Measurements from ENCODE around the gene ZNF750. TPM values are rescaled to one million over a fixed set of nuclear protein-coding genes. Genes with fewer than 3 reads are reported as not detected.

The ZNF750 gene
- total and polyA plus RNA-seq, 2 donors (not counting 3 experiments of a cell fraction or from before 2014, with no cell fraction given), result 0.15 to 0.80 TPM

DNA sequence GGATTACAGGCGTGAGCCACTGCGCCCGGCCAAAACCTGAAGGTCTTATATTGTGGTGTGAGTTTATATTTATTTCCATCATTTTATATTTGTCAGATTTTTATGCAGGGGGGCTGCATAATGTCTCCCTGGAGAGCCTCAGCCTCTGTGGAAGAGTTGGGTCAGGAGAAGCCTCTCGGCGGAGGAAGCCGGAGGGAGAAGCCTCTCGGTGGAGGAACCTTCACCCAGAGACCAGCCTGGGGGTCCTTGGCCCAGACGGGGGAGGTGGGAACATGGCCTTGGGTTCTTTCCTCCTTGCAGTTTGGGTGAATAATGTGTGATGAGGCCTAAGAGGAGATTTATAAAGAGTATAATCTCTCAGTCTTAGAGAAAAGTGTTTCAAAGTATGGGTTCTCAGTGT lies 22.4 kb upstream of the ZNF750 start:
- peaks cover 38% of the 10 kb centered on the region for H3K4me1 ChIP-seq (ENCODE audit: control insufficient read depth, extremely low read depth, insufficient read depth, low read length)
- TF ChIP-seq POLR2A (IDR thresholded peaks at IDR 0.05; ENCODE audit: low read depth, low read length) (no peak), POLR2AphosphoS5 (IDR thresholded peaks at IDR 0.05; ENCODE audit: insufficient read depth, low read depth, low read length) (no peak), GATA2 (IDR thresholded peaks at IDR 0.05; ENCODE audit: insufficient read depth, insufficient read length, low read depth, low read length) (no peak), JUN (IDR thresholded peaks at IDR 0.05; ENCODE audit: borderline replicate concordance, insufficient read depth, insufficient read length, low read depth) (no peak), MYC (IDR thresholded peaks at IDR 0.05; ENCODE audit: low read depth, low read length) (no peak), EZH2 (IDR thresholded peaks at IDR 0.05; ENCODE audit: borderline replicate concordance, low read depth, low read length, severe bottlenecking) (no peak), FOS (IDR thresholded peaks at IDR 0.05; ENCODE audit: borderline replicate concordance, insufficient read depth, low read length) (no peak)
- TF ChIP-seq, protein P1, sequence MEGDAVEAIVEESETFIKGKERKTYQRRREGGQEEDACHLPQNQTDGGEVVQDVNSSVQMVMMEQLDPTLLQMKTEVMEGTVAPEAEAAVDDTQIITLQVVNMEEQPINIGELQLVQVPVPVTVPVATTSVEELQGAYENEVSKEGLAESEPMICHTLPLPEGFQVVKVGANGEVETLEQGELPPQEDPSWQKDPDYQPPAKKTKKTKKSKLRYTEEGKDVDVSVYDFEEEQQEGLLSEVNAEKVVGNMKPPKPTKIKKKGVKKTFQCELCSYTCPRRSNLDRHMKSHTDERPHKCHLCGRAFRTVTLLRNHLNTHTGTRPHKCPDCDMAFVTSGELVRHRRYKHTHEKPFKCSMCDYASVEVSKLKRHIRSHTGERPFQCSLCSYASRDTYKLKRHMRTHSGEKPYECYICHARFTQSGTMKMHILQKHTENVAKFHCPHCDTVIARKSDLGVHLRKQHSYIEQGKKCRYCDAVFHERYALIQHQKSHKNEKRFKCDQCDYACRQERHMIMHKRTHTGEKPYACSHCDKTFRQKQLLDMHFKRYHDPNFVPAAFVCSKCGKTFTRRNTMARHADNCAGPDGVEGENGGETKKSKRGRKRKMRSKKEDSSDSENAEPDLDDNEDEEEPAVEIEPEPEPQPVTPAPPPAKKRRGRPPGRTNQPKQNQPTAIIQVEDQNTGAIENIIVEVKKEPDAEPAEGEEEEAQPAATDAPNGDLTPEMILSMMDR (IDR thresholded peaks at IDR 0.05; ENCODE audit: extremely low read depth in 1 of 2, insufficient read depth in 1 of 2, low read depth in 1 of 2, low read length in 2 of 2), result no peak
- TF ChIP-seq, protein P2, sequence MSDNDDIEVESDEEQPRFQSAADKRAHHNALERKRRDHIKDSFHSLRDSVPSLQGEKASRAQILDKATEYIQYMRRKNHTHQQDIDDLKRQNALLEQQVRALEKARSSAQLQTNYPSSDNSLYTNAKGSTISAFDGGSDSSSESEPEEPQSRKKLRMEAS (IDR thresholded peaks at IDR 0.05; ENCODE audit: insufficient read depth, insufficient read length), result no peak
- ChIA-PET CTCF (interaction anchor here (3.1 kb wide), 1 partner anchor 14 kb away, joined by 13 read pairs; no protein-coding TSS in a partner anchor), POLR2A (no interaction called here)
- no peaks in the 10 kb centered on the region for H3K36me3 ChIP-seq (ENCODE audit: control insufficient read depth in 2 of 2, extremely low read depth in 1 of 2, insufficient read depth in 2 of 2, low read length in 2 of 2)
- H3K4me3 ChIP-seq (replicated peaks in 1 of 3; ENCODE audit: insufficient read depth in 1 of 3, low read depth in 1 of 3, low read length in 3 of 3), result no peak overlapping the region
- dilution Hi-C loops (cut with MboI; ENCODE audit: extremely low pct_ligation_motif_present, low sequenced_read_pairs), result no loop called here
- no peak overlapping the region for H3K4me2 ChIP-seq (ENCODE audit: insufficient read depth, low read length)
- peaks cover 52% of the 10 kb centered on the region for H3K79me2 ChIP-seq (ENCODE audit: control insufficient read depth, insufficient read depth, low read length)
- H3K9me3 ChIP-seq (replicated peaks; ENCODE audit: control insufficient read depth, insufficient read depth, low read length), result no peaks in the 10 kb centered on the region
- H2AFZ ChIP-seq (ENCODE audit: low read depth, low read length), result no peak overlapping the region
- no peaks in the 10 kb centered on the region for H4K20me1 ChIP-seq (replicated peaks; ENCODE audit: control insufficient read depth, extremely low read depth, insufficient read depth, low read length)
- intact Hi-C loops (cut with micrococcal nuclease), result no loop called here
- no peaks in the 10 kb centered on the region for H3K9me1 ChIP-seq (replicated peaks; ENCODE audit: control insufficient read depth, extremely low read depth, insufficient read depth, low read length)
- no peak for FAIRE-seq
- no peak for DNase-seq (ENCODE audit: low read depth, low spot score)
- H3K27me3 ChIP-seq (ENCODE audit: control insufficient read depth in 2 of 2, insufficient read depth in 2 of 2, low read length in 2 of 2), result no peaks in the 10 kb centered on the region
- BruUV-seq (replicated peaks), result no TSS peak
- no peak overlapping the region for H3K27ac ChIP-seq (ENCODE audit: insufficient read depth, low read depth, low read length)
- H3K9ac ChIP-seq (replicated peaks; ENCODE audit: extremely low read depth, insufficient read depth, low read length), result no peak overlapping the region
